PC-9 (cell line): ENCODE results near the gene RADIL. TPM values are rescaled to one million over a fixed set of nuclear protein-coding genes. Genes with fewer than 3 reads are reported as not detected.

Experiments
- BruUV-seq: library from RNA; stranded (reverse); fragments of 400-500 nt; replicated peaks from 2 replicates; lab custom pipeline; 2021; lab: Mats Ljungman, UMichigan
- CTCF ChIA-PET: fragments of 300-600 bp; sonication (Branson Sonifier 250); formaldehyde crosslinking; loops from one replicate; lab custom pipeline; 2022; ENCODE audit warnings: antibody characterized with exemption; lab: Charles Lee
- POLR2A ChIA-PET: fragments of 300-600 bp; sonication (Branson Sonifier 250); formaldehyde crosslinking; loops from one replicate; lab custom pipeline; 2022; ENCODE audit warnings: antibody characterized with exemption; ENCODE audit not compliant: unreplicated experiment; lab: Charles Lee
- DNase-seq, 2 experiments: peaks; one replicate each; pipeline versions ENCODE4 v3.0.0 to v3.0.0-alpha.2; 2015 to 2022; ENCODE audit warnings: mixed read lengths in 1 of 2
- H2AFZ ChIP-seq: fragments of 200-600 bp; sonication (generic); 2 replicates; pipeline ENCODE4 v1.8.1; 2017; ENCODE audit warnings: antibody characterized with exemption
- H3F3A ChIP-seq: fragments of 200-600 bp; sonication (generic); 2 replicates; pipeline ENCODE4 v1.8.1; 2017; ENCODE audit warnings: antibody characterized with exemption, mild to moderate bottlenecking, low read depth; ENCODE audit not compliant: insufficient read depth
- H3K27ac ChIP-seq: fragments of 200-600 bp; sonication (generic); 2 replicates; pipeline ENCODE4 v1.6.1; 2016; ENCODE audit warnings: mixed run types
- H3K27me3 ChIP-seq: fragments of 200-600 bp; sonication (generic); 2 replicates; pipeline ENCODE4 v1.6.1; 2016; ENCODE audit warnings: low read depth, mixed run types; ENCODE audit not compliant: insufficient read depth
- H3K36me3 ChIP-seq: fragments of 200-600 bp; sonication (generic); 2 replicates; pipeline ENCODE4 v1.6.1; 2016; ENCODE audit warnings: low read depth, mixed run types
- H3K4me1 ChIP-seq: fragments of 200-600 bp; sonication (generic); replicated peaks from 2 replicates; pipeline ENCODE4 v1.6.1; 2016; ENCODE audit warnings: mixed run types; ENCODE audit not compliant: insufficient read depth
- H3K4me2 ChIP-seq: fragments of 200-600 bp; sonication (generic); 2 replicates; pipeline ENCODE4 v1.6.1; 2017; ENCODE audit warnings: mixed run types
- H3K4me3 ChIP-seq: fragments of 200-600 bp; sonication (generic); 2 replicates; pipeline ENCODE4 v1.6.1; 2016; ENCODE audit warnings: mixed run types
- H3K79me2 ChIP-seq: fragments of 200-600 bp; sonication (generic); 2 replicates; pipeline ENCODE4 v1.6.1; 2017; ENCODE audit warnings: low read depth, mixed run types
- H3K9me2 ChIP-seq: fragments of 200-600 bp; sonication (generic); 2 replicates; pipeline ENCODE4 v1.8.1; 2017; ENCODE audit warnings: mild to moderate bottlenecking; ENCODE audit not compliant: insufficient read depth
- H3K9me3 ChIP-seq: fragments of 200-600 bp; sonication (generic); 2 replicates; pipeline ENCODE4 v1.8.1; 2016; ENCODE audit warnings: low read depth; ENCODE audit not compliant: insufficient read depth
- H4K20me1 ChIP-seq: fragments of 200-600 bp; sonication (generic); 2 replicates; pipeline ENCODE4 v1.8.1; 2017; ENCODE audit not compliant: insufficient read depth
- CTCF ChIP-seq: fragments of 200-600 bp; sonication (generic); conservative IDR thresholded peaks from 2 replicates; pipeline ENCODE4 v1.6.1; 2017; ENCODE audit warnings: mixed run types, antibody characterized with exemption, mild to moderate bottlenecking, moderate library complexity
- EZH2 ChIP-seq: fragments of 200-600 bp; sonication (generic); IDR thresholded peaks from 2 replicates; pipeline ENCODE4 v1.8.0; 2017; ENCODE audit warnings: antibody characterized with exemption, low read depth
- intact Hi-C: fragments of 100-400 bp; cut with micrococcal nuclease; formaldehyde crosslinking; loops from one replicate; pipeline ENCODE4 v1.10.0; 2022; ENCODE audit not compliant: unreplicated experiment
- microRNA-seq: library from miRNA; unstranded; fragments of <30 nt; microRNA quantifications from one replicate; pipeline ENCODE4 v1.2.0, GENCODE V29; 2021; ENCODE audit warnings: borderline number of aligned reads, borderline replicate concordance
- total RNA-seq: library from RNA; stranded (reverse); gene quantifications from 2 replicates; pipeline ENCODE4 v1.2.3, GENCODE V29; 2021

RADIL gene
- total RNA-seq, 1 experiment from 2014 or later, result 0.35 TPM

- Histone ChIP-seq H3K4me1 (peaks cover 15% of the 10 kb centered on the region), H3K27ac (no peak overlapping the region), H3K36me3 (peaks cover 15% of the 10 kb centered on the region; the same call in 1 of the 2 replicates), H3K27me3 (no peaks in the 10 kb centered on the region), H3K4me3 (no peak overlapping the region), H3K9me3 (no peaks in the 10 kb centered on the region), H4K20me1 (peaks cover 41% of the 10 kb centered on the region), H3F3A (peaks cover 27% of the 10 kb centered on the region), H3K4me2 (no peak overlapping the region), H3K9me2 (no peaks in the 10 kb centered on the region), H2AFZ (no peak overlapping the region), H3K79me2 (peaks cover 48% of the 10 kb centered on the region)
- no peak for TF ChIP-seq EZH2
- no peak for TF ChIP-seq CTCF
- ChIA-PET CTCF (interaction anchor here (0.6 kb wide), 1 partner anchor 1267 kb away, joined by 3 read pairs; no protein-coding TSS in a partner anchor), POLR2A (no interaction called here)
- intact Hi-C loops, result loop anchor here (5.0 kb wide), 1 partner anchor 117 kb away; no protein-coding TSS in a partner anchor
- DNase-seq, result no peak
- BruUV-seq, result no TSS peak
These were observed 133.7 kb downstream of the RADIL start for GRCh38 chr7:4749798-4750197.

GRCh38 chr7:4749363-4749762 is 134.2 kb downstream of the RADIL start:
- Histone ChIP-seq H3F3A (peaks cover 30% of the 10 kb centered on the region), H3K36me3 (peaks cover 11% of the 10 kb centered on the region; the same call in 1 of the 2 replicates), H3K4me2 (no peak overlapping the region), H3K79me2 (peaks cover 48% of the 10 kb centered on the region), H3K9me2 (no peaks in the 10 kb centered on the region), H3K9me3 (no peaks in the 10 kb centered on the region), H4K20me1 (peaks cover 39% of the 10 kb centered on the region), H3K4me1 (peaks cover 17% of the 10 kb centered on the region), H2AFZ (no peak overlapping the region), H3K27ac (no peak overlapping the region), H3K27me3 (no peaks in the 10 kb centered on the region), H3K4me3 (no peak overlapping the region)
- no peak for TF ChIP-seq CTCF
- DNase-seq, result no peak
- CTCF ChIA-PET, result interaction anchor here (0.6 kb wide), 1 partner anchor 1267 kb away, joined by 3 read pairs; no protein-coding TSS in a partner anchor
- BruUV-seq, result no TSS peak
- POLR2A ChIA-PET, result interaction anchor here (0.7 kb wide), 1 partner anchor 24 kb away, joined by 5 read pairs; no protein-coding TSS in a partner anchor
- intact Hi-C loops, result no loop called here

Small RNA genes within 50 kb of the gene (microRNA-seq; reads per million reads assigned to microRNA genes)
- not detected for gene MIR4656

Other genes starting within 250 kb of the RADIL start
- gene FOXK1, start 201.4 kb downstream of the RADIL start, total RNA-seq, result 68.1 and 77.3 TPM in 2 replicates
- 40.6 and 44.0 TPM in 2 replicates for gene AP5Z1, start 108.1 kb downstream of the RADIL start, total RNA-seq
- not detected in 2 replicates for gene PAPOLB, start 21.7 kb downstream of the RADIL start, total RNA-seq
- gene MMD2, start 75.5 kb upstream of the RADIL start, total RNA-seq, result not detected in 2 replicates
- 10.1 and 12.4 TPM in 2 replicates for gene RBAK, start 162.1 kb upstream of the RADIL start, total RNA-seq